Measurements from ENCODE around the gene KIAA0319L.

The KIAA0319L gene

GRCh38 chr1:35432231-35432630 is 125.0 kb downstream of the KIAA0319L start:
- DNase-seq (ENCODE audit: insufficient read length) = no peak
- TF ChIP-seq POLR2AphosphoS5 (IDR thresholded peaks at IDR 0.05; ENCODE audit: low read depth, low read length) (no peak), TAF1 (IDR thresholded peaks at IDR 0.05; ENCODE audit: borderline replicate concordance, low read depth, low read length) (no peak), POLR2A (IDR thresholded peaks at IDR 0.05; ENCODE audit: low read depth, low read length) (no peak)
- no peak for FAIRE-seq

DNA sequence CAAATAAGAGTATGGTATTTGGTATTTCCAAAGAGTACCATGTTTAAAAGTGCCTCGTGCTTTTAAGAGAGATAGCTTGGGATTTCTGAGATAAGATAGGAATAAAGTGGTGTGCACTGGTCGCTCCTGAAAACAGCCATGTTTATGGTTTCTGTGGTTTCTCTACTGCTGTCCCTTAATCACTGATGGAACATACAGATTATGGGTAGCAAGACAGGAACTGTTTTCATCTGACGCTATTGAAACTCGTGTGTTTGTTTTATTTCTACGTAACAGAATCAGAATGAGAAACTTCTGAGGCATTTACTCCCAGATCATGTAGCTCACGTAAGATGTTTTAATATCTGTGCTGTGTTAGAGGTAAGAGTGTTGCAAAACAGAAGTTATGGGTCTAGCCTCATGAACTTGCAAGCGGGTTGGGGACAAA is 126.0 kb downstream of the KIAA0319L start:
- FAIRE-seq (no peak), DNase-seq (ENCODE audit: insufficient read length) (no peak)
- TF ChIP-seq POLR2A (IDR thresholded peaks at IDR 0.05; ENCODE audit: low read depth, low read length) (no peak), POLR2AphosphoS5 (IDR thresholded peaks at IDR 0.05; ENCODE audit: low read depth, low read length) (no peak), TAF1 (IDR thresholded peaks at IDR 0.05; ENCODE audit: borderline replicate concordance, low read depth, low read length) (no peak)

DNA sequence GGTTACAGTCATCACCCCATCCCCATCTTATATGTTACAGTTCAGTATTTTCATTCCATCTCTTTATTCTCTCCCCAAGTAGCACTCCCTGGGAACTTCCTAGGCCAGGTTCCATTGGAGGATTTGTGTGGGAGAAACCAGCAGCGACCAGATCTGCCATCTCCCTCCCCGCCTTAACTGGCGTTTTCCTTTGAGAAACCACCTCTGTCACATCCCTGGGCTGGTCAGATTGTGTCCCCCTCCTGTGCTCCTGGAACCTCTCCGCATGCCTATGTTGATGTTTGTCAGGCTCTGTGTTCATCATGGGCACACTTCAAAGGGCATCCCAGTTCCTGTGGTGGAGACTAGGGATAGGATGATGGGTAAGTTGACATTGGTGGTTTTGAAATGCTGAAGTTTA is 126.4 kb downstream of the KIAA0319L start:
- FAIRE-seq = no peak
- TF ChIP-seq POLR2A (IDR thresholded peaks at IDR 0.05; ENCODE audit: low read depth, low read length) (no peak), TAF1 (IDR thresholded peaks at IDR 0.05; ENCODE audit: borderline replicate concordance, low read depth, low read length) (no peak), POLR2AphosphoS5 (IDR thresholded peaks at IDR 0.05; ENCODE audit: low read depth, low read length) (no peak)
- DNase-seq (ENCODE audit: insufficient read length) = no peak

DNA sequence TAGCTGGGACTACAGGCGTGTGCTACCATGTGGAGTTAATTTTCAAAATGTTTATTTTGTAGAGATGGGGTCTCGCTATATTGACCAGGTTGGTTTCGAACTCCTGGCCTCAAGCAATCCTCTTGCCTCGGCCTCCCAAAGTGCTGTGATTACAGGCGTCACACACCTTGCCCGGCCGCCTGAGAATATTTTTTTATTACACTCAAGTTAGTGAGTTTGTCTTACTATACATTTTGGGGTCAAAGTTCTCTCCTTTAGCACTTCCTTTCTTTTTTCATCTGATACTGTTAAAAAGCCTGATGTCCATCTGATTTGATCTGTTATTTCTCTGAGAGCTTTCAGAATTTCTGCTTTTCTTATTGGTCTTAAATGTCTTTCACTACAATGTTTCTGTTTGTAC is 128.8 kb downstream of the KIAA0319L start:
- DNase-seq (ENCODE audit: insufficient read length) (no peak), FAIRE-seq (no peak)
- TF ChIP-seq POLR2AphosphoS5 (IDR thresholded peaks at IDR 0.05; ENCODE audit: low read depth, low read length) (no peak), TAF1 (IDR thresholded peaks at IDR 0.05; ENCODE audit: borderline replicate concordance, low read depth, low read length) (no peak), POLR2A (IDR thresholded peaks at IDR 0.05; ENCODE audit: low read depth, low read length) (no peak)

DNA sequence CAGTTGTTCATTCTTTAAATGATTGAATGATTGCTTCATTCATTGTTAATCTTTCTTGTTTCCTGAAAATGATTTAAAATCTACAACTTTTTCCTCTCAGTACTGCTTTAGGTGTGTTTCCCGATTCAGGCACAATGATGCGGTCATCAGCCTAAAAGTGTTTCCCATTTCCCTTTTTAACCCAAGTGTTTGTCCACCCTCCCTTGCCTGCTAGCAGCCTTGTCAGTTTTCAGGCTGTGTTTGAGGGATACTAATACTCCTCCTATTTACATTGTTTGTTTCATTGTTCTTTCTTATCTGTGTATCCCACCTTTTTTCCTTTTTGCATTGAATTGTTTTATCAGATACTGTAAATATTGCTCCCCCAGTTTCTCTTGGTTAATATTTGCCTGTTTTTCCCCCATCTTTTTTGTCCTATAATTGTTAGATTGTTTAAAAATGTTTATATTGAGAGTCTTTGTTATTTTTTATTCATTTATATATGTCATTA is 131.1 kb downstream of the KIAA0319L start:
- TF ChIP-seq TAF1 (IDR thresholded peaks at IDR 0.05; ENCODE audit: borderline replicate concordance, low read depth, low read length) = no peak
- no peak for TF ChIP-seq POLR2A (IDR thresholded peaks at IDR 0.05; ENCODE audit: low read depth, low read length)
- no peak for TF ChIP-seq POLR2AphosphoS5 (IDR thresholded peaks at IDR 0.05; ENCODE audit: low read depth, low read length)
- FAIRE-seq = no peak
- no peak for DNase-seq (ENCODE audit: insufficient read length)

- FAIRE-seq (no peak), DNase-seq (ENCODE audit: insufficient read length) (no peak)
- no peak for TF ChIP-seq POLR2AphosphoS5 (IDR thresholded peaks at IDR 0.05; ENCODE audit: low read depth, low read length)
- TF ChIP-seq POLR2A (IDR thresholded peaks at IDR 0.05; ENCODE audit: low read depth, low read length) = no peak
- no peak for TF ChIP-seq TAF1 (IDR thresholded peaks at IDR 0.05; ENCODE audit: borderline replicate concordance, low read depth, low read length)
Measured at GRCh38 chr1:35408925-35409324, 148.3 kb downstream of the KIAA0319L start.

DNA sequence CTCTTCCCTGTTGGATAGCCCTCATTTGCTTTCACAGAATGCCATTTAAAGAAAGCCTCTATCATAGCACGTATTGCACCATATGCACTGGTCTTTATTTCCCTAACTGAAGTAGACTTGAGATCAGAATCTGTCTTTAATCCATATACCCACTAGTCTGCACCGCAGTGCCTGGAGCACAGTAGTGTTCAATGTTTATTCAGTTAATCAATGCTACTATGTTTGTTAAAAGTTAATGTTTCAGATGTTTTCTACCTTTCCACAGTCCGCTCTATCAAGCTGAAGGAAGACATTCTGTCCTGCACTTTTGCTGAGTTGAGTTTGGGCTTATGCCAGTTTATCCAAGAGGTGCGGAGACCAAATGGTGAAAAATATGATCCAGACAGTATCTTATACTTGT is 149.5 kb downstream of the KIAA0319L start:
- FAIRE-seq (no peak), DNase-seq (ENCODE audit: insufficient read length) (no peak)
- no peak for TF ChIP-seq POLR2A (IDR thresholded peaks at IDR 0.05; ENCODE audit: low read depth, low read length)
- TF ChIP-seq TAF1 (IDR thresholded peaks at IDR 0.05; ENCODE audit: borderline replicate concordance, low read depth, low read length) = no peak
- no peak for TF ChIP-seq POLR2AphosphoS5 (IDR thresholded peaks at IDR 0.05; ENCODE audit: low read depth, low read length)

DNA sequence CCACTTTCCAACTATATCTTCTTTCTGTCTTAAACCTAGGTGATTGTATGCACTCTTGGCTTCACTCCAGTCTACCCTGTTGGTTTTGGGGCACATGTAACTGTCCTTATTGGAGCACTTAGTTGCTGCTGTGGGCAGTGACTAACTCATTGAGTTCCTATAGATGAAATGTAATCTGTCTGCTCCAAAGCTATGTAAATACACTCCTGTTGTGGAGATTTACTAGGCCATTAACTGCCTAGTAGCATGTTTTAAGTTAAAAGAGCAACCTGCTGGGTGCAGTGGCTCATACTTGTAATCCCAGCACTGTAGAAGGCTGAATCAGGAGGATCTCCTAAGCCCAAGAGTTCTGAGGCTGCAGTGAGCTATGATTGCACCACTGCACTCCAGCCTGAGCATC is 151.1 kb downstream of the KIAA0319L start:
- no peak for DNase-seq (ENCODE audit: insufficient read length)
- no peak for TF ChIP-seq TAF1 (IDR thresholded peaks at IDR 0.05; ENCODE audit: borderline replicate concordance, low read depth, low read length)
- no peak for TF ChIP-seq POLR2A (IDR thresholded peaks at IDR 0.05; ENCODE audit: low read depth, low read length)
- TF ChIP-seq POLR2AphosphoS5 (IDR thresholded peaks at IDR 0.05; ENCODE audit: low read depth, low read length) = no peak
- no peak for FAIRE-seq

DNA sequence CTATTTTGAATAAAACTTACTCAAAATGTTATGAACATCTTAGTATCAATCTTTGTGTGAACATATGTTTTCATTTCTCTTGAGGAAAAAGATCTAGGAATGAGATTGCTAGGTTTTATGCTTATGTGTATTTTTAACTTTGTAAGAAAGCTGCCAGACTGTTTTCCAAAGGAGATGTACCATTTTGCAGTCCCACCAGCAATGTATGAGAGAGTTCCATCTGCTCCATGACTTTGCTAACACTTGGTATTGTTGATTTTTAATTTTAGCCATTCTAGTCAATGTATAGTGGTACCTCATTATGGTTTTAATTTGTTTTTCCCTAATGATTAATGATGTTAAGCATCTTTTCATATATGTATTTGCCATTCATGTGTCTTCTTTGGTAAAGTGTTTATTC is 156.2 kb downstream of the KIAA0319L start:
- peak; percentile 42 for FAIRE-seq
- DNase-seq (ENCODE audit: insufficient read length) = no peak
- TF ChIP-seq POLR2AphosphoS5 (IDR thresholded peaks at IDR 0.05; ENCODE audit: low read depth, low read length) (no peak), TAF1 (IDR thresholded peaks at IDR 0.05; ENCODE audit: borderline replicate concordance, low read depth, low read length) (no peak), POLR2A (IDR thresholded peaks at IDR 0.05; ENCODE audit: low read depth, low read length) (no peak)

DNA sequence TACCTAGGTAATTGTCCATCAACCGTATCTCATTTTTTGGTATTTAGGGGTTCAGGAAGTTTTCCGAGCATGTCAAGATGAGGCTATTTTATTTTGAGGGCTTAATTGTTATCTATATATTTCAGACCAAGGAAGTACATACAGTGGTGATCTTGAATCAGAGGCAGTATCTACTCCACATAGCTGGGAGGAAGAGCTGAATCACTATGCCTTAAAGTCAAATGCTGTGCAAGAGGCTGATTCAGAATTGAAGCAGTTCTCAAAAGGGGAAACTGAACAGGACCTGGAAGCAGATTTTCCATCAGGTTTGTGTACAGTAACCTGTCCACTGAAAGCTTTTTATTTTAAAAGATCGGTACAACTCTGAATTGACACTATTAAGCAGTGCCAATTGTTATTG is 158.5 kb downstream of the KIAA0319L start:
- TF ChIP-seq TAF1 (IDR thresholded peaks at IDR 0.05; ENCODE audit: borderline replicate concordance, low read depth, low read length) (no peak), POLR2A (IDR thresholded peaks at IDR 0.05; ENCODE audit: low read depth, low read length) (no peak), POLR2AphosphoS5 (IDR thresholded peaks at IDR 0.05; ENCODE audit: low read depth, low read length) (no peak)
- no peak for FAIRE-seq
- no peak for DNase-seq (ENCODE audit: insufficient read length)

DNA sequence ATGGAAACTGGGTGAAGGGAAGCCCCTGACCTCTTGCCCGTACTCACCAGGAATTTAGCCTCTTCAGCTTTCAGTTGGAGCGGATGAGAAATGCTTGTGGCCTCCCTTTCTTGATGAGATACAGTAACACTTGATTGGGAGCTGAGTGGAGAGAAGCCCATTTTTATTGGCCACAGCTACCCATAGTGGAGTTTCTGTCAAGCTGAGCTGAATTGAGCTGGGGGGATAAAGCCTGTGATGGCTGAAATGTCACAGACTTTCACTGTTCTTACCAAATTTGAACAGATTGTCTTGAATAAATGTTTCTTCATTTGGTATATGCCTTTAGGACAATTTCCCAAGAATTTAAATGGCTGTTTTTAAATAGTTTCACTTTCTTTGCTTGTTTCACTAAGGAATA is 162.8 kb downstream of the KIAA0319L start:
- TF ChIP-seq POLR2AphosphoS5 (IDR thresholded peaks at IDR 0.05; ENCODE audit: low read depth, low read length) (no peak), TAF1 (IDR thresholded peaks at IDR 0.05; ENCODE audit: borderline replicate concordance, low read depth, low read length) (no peak)
- FAIRE-seq (no peak), DNase-seq (ENCODE audit: insufficient read length) (no peak)

GRCh38 chr1:35390600-35391494 is 166.4 kb downstream of the KIAA0319L start:
- TF ChIP-seq POLR2AphosphoS5 (IDR thresholded peaks at IDR 0.05; ENCODE audit: low read depth, low read length) = no peak
- no peak for TF ChIP-seq POLR2A (IDR thresholded peaks at IDR 0.05; ENCODE audit: low read depth, low read length)
- TF ChIP-seq TAF1 (IDR thresholded peaks at IDR 0.05; ENCODE audit: borderline replicate concordance, low read depth, low read length) = no peak
- FAIRE-seq (no peak), DNase-seq (ENCODE audit: insufficient read length) (no peak)
